ENCODE results near the gene KCNK15.

The KCNK15 gene

GRCh38 chr20:44790638-44791393 is 45.2 kb downstream of the KCNK15 start:
- no peak for DNase-seq
- no peak for TF ChIP-seq GATA1 (IDR thresholded peaks at IDR 0.05; ENCODE audit: low read depth, low read length)
- TF ChIP-seq POLR2A (IDR thresholded peaks at IDR 0.05; ENCODE audit: low read length) = no peak

GRCh38 chr20:44792796-44793195 is 47.1 kb downstream of the KCNK15 start:
- DNase-seq = no peak
- TF ChIP-seq GATA1 (IDR thresholded peaks at IDR 0.05; ENCODE audit: low read depth, low read length) = no peak
- TF ChIP-seq POLR2A (IDR thresholded peaks at IDR 0.05; ENCODE audit: low read length) = no peak

GRCh38 chr20:44795836-44796235 is 50.2 kb downstream of the KCNK15 start:
- no peak for TF ChIP-seq POLR2A (IDR thresholded peaks at IDR 0.05; ENCODE audit: low read length)
- TF ChIP-seq GATA1 (IDR thresholded peaks at IDR 0.05; ENCODE audit: low read depth, low read length) = no peak
- no peak for DNase-seq

- TF ChIP-seq POLR2A (IDR thresholded peaks at IDR 0.05; ENCODE audit: low read length) (no peak), GATA1 (IDR thresholded peaks at IDR 0.05; ENCODE audit: low read depth, low read length) (no peak)
- no peak for DNase-seq
Observed at GRCh38 chr20:44796311-44796710, 50.6 kb downstream of the KCNK15 start.

GRCh38 chr20:44796758-44797457 is 51.2 kb downstream of the KCNK15 start:
- TF ChIP-seq GATA1 (IDR thresholded peaks at IDR 0.05; ENCODE audit: low read depth, low read length) (no peak), POLR2A (IDR thresholded peaks at IDR 0.05; ENCODE audit: low read length) (no peak)
- DNase-seq = no peak

GRCh38 chr20:44799691-44800090 is 54.0 kb downstream of the KCNK15 start:
- no peak for DNase-seq
- no peak for TF ChIP-seq GATA1 (IDR thresholded peaks at IDR 0.05; ENCODE audit: low read depth, low read length)
- TF ChIP-seq POLR2A (IDR thresholded peaks at IDR 0.05; ENCODE audit: low read length) = no peak

- DNase-seq = peak in 1 of 2 experiments; percentile 12
- TF ChIP-seq POLR2A (IDR thresholded peaks at IDR 0.05; ENCODE audit: low read length) (no peak), GATA1 (IDR thresholded peaks at IDR 0.05; ENCODE audit: low read depth, low read length) (no peak)
Observed at GRCh38 chr20:44800391-44801046, 54.9 kb downstream of the KCNK15 start.

Data from erythroblast (primary cell).